Measurements from ENCODE around the gene BTNL8.

The BTNL8 gene

DNA sequence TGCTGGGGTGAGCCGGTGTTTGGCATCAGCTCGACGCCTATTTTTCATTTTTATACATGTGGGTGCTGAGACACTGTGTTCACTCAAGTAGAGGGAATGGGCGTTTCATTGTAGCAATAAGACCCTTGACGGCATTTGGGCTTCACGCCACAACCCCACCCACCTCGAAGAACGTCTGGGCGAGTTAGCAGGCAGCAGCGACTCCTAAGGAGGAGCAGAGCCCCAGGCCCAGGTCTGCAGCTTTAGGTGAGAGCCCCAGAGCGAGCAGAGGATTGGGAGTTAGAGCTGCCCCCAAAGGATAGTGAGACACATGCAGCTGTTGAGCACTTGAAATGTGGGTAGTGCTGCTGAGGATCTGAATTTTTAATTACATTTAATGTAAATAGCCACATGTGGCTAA, 36.3 kb upstream of the BTNL8 start:
- Histone ChIP-seq H3K27me3 (ENCODE audit: insufficient read depth, low read length) (no peaks in the 10 kb centered on the region), H3K36me3 (ENCODE audit: insufficient read depth, low read length) (0 out of 2 replicates have a peak, but pooled peaks cover 5% of the 10 kb centered on the region), H3K79me2 (ENCODE audit: control insufficient read depth, insufficient read depth, low read length, unreplicated experiment) (peaks cover 13% of the 10 kb centered on the region), H3K4me1 (ENCODE audit: control insufficient read depth, insufficient read depth, low read length, unreplicated experiment) (peaks cover 5% of the 10 kb centered on the region), H3K4me3 (ENCODE audit: low read depth, low read length) (no peak overlapping the region), H2AFZ (ENCODE audit: low read length, unreplicated experiment) (no peak overlapping the region), H3K27ac (ENCODE audit: low read depth, low read length) (no peak overlapping the region)

DNA sequence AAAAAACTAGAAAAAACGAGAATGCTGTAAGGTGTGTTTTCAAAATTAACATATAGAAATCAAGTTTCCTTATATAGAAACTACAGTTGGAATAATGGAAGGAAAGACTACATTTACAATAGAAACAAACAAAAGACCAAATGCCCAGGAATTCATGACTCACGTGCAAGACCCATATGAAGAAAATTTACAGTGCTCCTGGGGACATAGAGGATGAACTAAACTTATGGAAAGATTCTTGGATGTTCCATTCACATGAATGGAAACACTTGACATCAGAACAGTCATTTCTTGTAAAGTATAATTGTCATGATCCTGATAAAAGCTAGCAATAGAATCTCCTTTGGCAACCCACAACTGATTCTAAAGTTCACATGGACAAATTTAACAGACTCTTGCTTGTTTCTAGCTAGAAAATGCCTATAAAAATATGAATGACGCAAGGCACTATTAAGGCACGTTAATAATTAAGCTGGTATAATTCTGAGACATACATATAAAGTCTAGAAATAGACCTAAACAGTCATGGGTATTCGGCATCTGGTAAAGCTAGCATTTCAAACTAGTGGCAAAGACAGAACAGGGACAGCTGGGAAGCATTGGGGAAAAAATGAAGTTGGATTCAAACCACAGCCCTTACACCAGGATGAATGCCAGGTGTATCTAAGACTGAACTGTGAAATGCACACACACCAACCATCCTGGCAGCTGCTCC, 32.8 kb upstream of the BTNL8 start:
- Histone ChIP-seq H3K36me3 (ENCODE audit: insufficient read depth, low read length) (no peaks in the 10 kb centered on the region), H3K4me3 (ENCODE audit: low read depth, low read length) (no peak overlapping the region), H3K79me2 (ENCODE audit: control insufficient read depth, insufficient read depth, low read length, unreplicated experiment) (no peaks in the 10 kb centered on the region), H3K27me3 (ENCODE audit: insufficient read depth, low read length) (no peaks in the 10 kb centered on the region; the same call in 1 of the 2 replicates), H2AFZ (ENCODE audit: low read length, unreplicated experiment) (no peak overlapping the region), H3K4me1 (ENCODE audit: control insufficient read depth, insufficient read depth, low read length, unreplicated experiment) (no peaks in the 10 kb centered on the region), H3K27ac (ENCODE audit: low read depth, low read length) (no peak overlapping the region)

DNA sequence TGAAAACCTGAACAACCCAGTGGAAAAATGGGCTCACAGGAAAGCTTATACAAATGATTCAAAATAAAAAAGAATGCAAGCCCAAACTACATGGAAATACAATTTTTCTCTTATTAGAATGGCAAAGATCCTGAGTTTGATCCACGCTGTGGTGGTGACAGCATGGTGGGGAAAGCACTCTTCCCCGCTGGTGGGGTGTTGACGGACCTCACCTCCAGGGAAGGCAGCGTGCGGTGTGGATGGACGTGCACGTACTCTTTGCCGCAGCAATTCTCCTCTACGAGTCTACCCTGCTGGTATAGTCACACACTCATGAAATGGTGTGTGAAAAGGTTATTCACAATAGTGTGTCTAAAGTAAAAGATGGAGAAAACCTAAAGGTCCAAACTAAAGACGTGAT, 32.0 kb upstream of the BTNL8 start:
- no peaks in the 10 kb centered on the region for H3K79me2 ChIP-seq (ENCODE audit: control insufficient read depth, insufficient read depth, low read length, unreplicated experiment)
- no peaks in the 10 kb centered on the region for H3K4me1 ChIP-seq (ENCODE audit: control insufficient read depth, insufficient read depth, low read length, unreplicated experiment)
- H3K27me3 ChIP-seq (ENCODE audit: insufficient read depth, low read length): no peaks in the 10 kb centered on the region; the same call in 1 of the 2 replicates
- H3K27ac ChIP-seq (ENCODE audit: low read depth, low read length): no peak overlapping the region
- H2AFZ ChIP-seq (ENCODE audit: low read length, unreplicated experiment): no peak overlapping the region
- no peak overlapping the region for H3K4me3 ChIP-seq (ENCODE audit: low read depth, low read length)
- H3K36me3 ChIP-seq (ENCODE audit: insufficient read depth, low read length): no peaks in the 10 kb centered on the region

DNA sequence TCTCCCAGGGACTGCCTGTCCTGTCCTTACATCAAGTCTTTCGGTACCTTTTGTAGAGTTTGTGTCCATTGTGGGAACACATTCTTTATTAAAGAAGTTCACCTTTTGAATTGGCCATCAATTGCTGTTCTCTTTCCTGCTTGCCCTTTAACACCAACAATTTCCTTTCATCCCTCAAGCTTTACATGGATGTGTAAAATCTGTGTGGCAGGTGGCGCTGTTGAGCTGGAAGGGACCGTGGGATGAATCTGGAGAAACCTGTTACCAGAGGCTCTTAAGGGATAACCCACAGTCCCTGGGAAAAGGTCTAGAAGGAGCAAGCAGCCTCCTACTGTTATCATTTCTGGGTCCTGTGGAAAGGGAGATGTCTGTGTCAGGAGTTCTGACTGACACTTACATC, 30.0 kb upstream of the BTNL8 start:
- H3K36me3 ChIP-seq (ENCODE audit: insufficient read depth, low read length): no peaks in the 10 kb centered on the region
- no peak overlapping the region for H3K27ac ChIP-seq (ENCODE audit: low read depth, low read length)

DNA sequence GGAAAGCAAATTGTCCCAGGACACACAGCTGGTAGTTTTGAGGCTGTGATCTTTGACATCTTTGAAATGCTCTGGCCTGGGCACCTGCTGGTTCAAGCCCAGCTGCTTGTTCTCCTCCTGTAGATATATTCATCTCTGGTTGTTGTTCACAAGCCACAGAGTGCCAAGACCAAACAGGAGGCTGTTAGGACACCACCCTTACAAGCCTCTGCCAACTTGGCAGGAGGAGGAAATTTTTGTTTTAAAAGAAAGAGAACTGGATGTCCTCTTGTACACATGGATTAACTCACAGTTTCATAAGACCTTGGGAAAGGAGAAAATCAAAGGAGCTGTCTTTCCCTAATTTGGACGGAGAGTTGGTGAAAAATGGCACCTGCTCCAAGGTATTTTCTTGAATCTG, 29.4 kb upstream of the BTNL8 start:
- no peaks in the 10 kb centered on the region for H3K79me2 ChIP-seq (ENCODE audit: control insufficient read depth, insufficient read depth, low read length, unreplicated experiment)
- H3K4me1 ChIP-seq (ENCODE audit: control insufficient read depth, insufficient read depth, low read length, unreplicated experiment): no peaks in the 10 kb centered on the region
- no peaks in the 10 kb centered on the region for H3K36me3 ChIP-seq (ENCODE audit: insufficient read depth, low read length)
- no peak overlapping the region for H3K27ac ChIP-seq (ENCODE audit: low read depth, low read length)
- H3K27me3 ChIP-seq (ENCODE audit: insufficient read depth, low read length): peaks cover 4% of the 10 kb centered on the region; the same call in 1 of the 2 replicates
- H2AFZ ChIP-seq (ENCODE audit: low read length, unreplicated experiment): no peak overlapping the region
- H3K4me3 ChIP-seq (ENCODE audit: low read depth, low read length): no peak overlapping the region

More for the DNA sequence above, 30.0 kb upstream of the BTNL8 start:
- Histone ChIP-seq H3K4me3 (ENCODE audit: low read depth, low read length) (no peak overlapping the region), H2AFZ (ENCODE audit: low read length, unreplicated experiment) (no peak overlapping the region), H3K79me2 (ENCODE audit: control insufficient read depth, insufficient read depth, low read length, unreplicated experiment) (no peaks in the 10 kb centered on the region), H3K4me1 (ENCODE audit: control insufficient read depth, insufficient read depth, low read length, unreplicated experiment) (no peaks in the 10 kb centered on the region), H3K27me3 (ENCODE audit: insufficient read depth, low read length) (no peaks in the 10 kb centered on the region; the same call in 1 of the 2 replicates)

DNA sequence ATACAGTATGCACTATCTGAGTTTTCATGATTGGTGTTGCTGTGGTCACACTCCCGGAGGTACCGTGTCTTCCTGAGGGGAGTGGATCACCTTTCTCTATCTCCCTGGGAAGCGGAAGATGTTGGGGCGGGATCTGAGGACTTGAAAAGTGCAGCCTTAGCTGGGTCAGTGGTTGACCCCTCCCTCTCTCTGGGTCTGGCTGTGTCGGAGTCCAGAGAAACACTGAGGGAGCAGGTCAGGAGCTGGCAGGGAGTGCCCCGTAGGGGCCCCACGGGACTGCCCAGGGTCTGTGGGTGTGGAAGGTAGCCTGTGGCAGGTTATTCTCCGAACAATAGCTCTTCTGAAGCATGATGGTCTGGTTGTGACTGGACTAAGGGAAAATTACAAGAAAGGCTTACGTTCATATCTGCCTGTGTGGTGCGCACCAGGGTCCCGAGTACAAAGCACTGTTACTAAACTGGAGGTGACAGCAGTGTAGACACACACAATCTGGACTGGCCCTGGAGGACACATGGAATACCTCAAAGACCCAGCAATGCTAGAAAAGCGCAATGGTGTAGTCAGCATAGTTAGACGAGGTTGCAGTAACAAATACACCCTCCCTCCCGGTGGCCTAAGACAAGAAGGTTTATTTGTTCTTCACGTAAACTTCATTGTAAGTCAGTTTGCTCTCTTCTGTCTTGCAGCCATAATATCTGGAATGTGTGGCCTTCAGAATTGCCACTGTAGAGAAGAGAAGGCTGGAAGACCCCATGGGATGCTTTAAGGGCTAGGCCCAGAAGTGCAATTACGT, 28.5 kb upstream of the BTNL8 start:
- no peak overlapping the region for H3K27ac ChIP-seq (ENCODE audit: low read depth, low read length)
- no peaks in the 10 kb centered on the region for H3K36me3 ChIP-seq (ENCODE audit: insufficient read depth, low read length)
- no peak overlapping the region for H2AFZ ChIP-seq (ENCODE audit: low read length, unreplicated experiment)

DNA sequence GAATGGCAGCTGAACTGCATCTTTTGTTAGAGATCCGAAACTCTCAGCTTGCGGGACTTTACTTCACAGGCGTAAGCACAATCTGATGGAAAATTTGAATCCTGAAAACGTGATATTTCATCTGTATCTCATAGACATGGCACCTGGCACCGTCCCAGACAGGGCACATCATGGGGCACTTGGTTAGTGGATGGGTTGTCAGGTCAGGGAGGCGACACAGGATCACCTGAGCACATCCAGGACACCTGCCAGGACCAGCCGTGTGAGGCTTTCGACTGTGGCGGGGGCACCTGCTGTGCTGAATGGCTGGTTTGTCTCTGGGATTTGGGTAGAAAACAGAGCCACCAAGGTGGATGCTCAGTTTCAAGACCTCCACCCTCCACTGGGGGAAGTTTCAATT, 26.5 kb upstream of the BTNL8 start:
- no peak overlapping the region for H3K4me3 ChIP-seq (ENCODE audit: low read depth, low read length)
- H3K27ac ChIP-seq (ENCODE audit: low read depth, low read length): no peak overlapping the region
- no peaks in the 10 kb centered on the region for H3K4me1 ChIP-seq (ENCODE audit: control insufficient read depth, insufficient read depth, low read length, unreplicated experiment)
- H3K36me3 ChIP-seq (ENCODE audit: insufficient read depth, low read length): no peaks in the 10 kb centered on the region
- H3K79me2 ChIP-seq (ENCODE audit: control insufficient read depth, insufficient read depth, low read length, unreplicated experiment): no peaks in the 10 kb centered on the region
- no peak overlapping the region for H2AFZ ChIP-seq (ENCODE audit: low read length, unreplicated experiment)
- H3K27me3 ChIP-seq (ENCODE audit: insufficient read depth, low read length): peaks cover 9% of the 10 kb centered on the region; the same call in 1 of the 2 replicates

More for the DNA sequence above, 28.5 kb upstream of the BTNL8 start:
- no peaks in the 10 kb centered on the region for H3K4me1 ChIP-seq (ENCODE audit: control insufficient read depth, insufficient read depth, low read length, unreplicated experiment)
- H3K4me3 ChIP-seq (ENCODE audit: low read depth, low read length): no peak overlapping the region
- peaks cover 9% of the 10 kb centered on the region; the same call in 1 of the 2 replicates for H3K27me3 ChIP-seq (ENCODE audit: insufficient read depth, low read length)
- no peaks in the 10 kb centered on the region for H3K79me2 ChIP-seq (ENCODE audit: control insufficient read depth, insufficient read depth, low read length, unreplicated experiment)

DNA sequence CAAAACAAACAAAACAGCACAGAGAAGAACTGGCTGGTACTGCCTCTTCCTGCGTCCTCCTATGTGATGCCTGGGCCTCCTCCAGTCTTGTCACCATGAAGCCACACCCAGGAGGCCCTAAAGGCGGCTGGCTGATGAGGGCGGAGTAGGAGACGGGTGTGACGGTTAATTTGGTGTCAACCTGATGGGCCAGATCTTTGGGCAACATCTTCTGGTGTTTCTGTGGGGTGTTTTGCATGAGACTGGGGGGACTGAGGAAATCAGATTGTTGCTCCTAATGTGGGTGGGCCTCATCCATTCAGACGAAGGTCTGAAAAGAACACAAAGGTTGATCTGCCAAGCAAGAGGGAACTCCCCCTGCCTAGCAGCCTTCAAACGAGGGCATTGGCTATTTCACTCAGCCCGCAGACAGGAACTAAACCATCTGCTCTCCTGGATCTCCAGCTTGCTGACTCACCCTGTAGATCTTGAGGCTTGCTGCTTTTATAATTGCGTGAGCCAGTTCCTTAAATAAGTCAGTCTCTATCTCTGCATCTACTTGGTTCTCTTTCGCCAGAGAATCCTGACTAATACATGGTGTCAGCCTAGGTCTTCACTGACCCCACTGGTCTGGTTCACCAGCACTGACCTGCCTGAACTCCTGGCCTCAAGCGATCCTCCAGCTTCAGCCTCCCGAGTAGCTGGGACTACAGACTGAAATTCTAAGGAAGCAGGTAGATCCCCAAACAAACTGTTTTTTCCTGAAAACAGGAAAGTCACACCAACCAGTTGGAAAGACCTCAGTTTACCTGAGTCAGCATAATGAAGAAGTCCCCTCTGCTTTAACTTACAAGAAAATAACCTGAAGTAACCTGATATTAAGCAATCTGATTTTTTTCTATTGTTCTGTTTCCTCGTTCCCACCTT, 25.1 kb upstream of the BTNL8 start:
- no peaks in the 10 kb centered on the region for H3K4me1 ChIP-seq (ENCODE audit: control insufficient read depth, insufficient read depth, low read length, unreplicated experiment)
- no peak overlapping the region for H3K27ac ChIP-seq (ENCODE audit: low read depth, low read length)
- no peak overlapping the region for H3K4me3 ChIP-seq (ENCODE audit: low read depth, low read length)
- no peaks in the 10 kb centered on the region for H3K79me2 ChIP-seq (ENCODE audit: control insufficient read depth, insufficient read depth, low read length, unreplicated experiment)
- H3K27me3 ChIP-seq (ENCODE audit: insufficient read depth, low read length): peaks cover 13% of the 10 kb centered on the region; the same call in 1 of the 2 replicates
- H3K36me3 ChIP-seq (ENCODE audit: insufficient read depth, low read length): no peaks in the 10 kb centered on the region
- no peak overlapping the region for H2AFZ ChIP-seq (ENCODE audit: low read length, unreplicated experiment)

DNA sequence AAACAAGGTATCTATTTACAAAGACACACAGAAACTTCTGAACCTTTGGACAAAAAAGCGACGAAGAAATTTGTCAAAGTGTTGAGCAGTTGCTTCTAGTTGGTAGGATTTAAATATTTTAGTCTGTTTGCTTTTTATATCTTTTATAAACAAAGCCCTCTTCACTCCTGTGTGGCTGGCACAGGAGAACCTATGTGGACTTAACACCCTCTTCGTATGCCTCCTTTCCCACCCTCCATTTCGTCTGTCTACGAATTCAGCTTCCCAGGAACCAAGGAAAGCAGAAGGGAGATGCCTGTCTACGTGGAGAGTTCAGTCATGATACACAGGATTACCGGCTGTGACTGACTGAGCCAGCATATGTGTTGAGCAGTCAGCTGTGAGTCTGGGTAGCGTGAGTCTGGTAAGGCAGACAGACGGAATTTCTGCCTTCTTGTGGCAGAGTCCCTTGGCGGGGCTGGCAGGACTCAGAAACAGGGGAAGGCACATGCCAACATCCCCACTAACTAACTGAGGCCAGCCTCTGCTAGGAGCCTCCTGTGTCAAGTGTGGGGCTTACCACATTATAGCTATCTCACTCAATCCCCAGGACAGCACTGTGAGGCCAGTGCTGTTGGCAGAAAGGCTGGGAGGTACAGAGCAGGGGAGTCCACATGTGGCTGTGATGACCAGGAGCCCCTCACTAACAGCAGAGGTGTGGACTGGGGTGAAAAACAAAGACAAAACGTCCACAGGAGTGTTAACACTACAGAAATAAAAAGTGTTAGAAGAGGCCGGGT, 24.0 kb upstream of the BTNL8 start:
- H3K4me1 ChIP-seq (ENCODE audit: control insufficient read depth, insufficient read depth, low read length, unreplicated experiment): no peaks in the 10 kb centered on the region
- peaks cover 13% of the 10 kb centered on the region; the same call in 1 of the 2 replicates for H3K27me3 ChIP-seq (ENCODE audit: insufficient read depth, low read length)
- no peaks in the 10 kb centered on the region for H3K79me2 ChIP-seq (ENCODE audit: control insufficient read depth, insufficient read depth, low read length, unreplicated experiment)
- no peak overlapping the region for H3K27ac ChIP-seq (ENCODE audit: low read depth, low read length)
- no peak overlapping the region for H2AFZ ChIP-seq (ENCODE audit: low read length, unreplicated experiment)
- no peak overlapping the region for H3K4me3 ChIP-seq (ENCODE audit: low read depth, low read length)
- H3K36me3 ChIP-seq (ENCODE audit: insufficient read depth, low read length): no peaks in the 10 kb centered on the region
